NCI-H2171 (cell line): ENCODE data around the gene ZNF155.
A peak's percentile ranks its signal among the peaks of the same experiment; 100 is the strongest.
"Not testable (repeated sequence)": the region's sequence is repeated elsewhere in the genome, so short reads cannot be mapped to it uniquely, and the experiment has no call there.

Experiments
- DNase-seq: peaks from one replicate; lab custom pipeline; 2025; lab: John Stamatoyannopoulos, UW

ZNF155 gene

DNA sequence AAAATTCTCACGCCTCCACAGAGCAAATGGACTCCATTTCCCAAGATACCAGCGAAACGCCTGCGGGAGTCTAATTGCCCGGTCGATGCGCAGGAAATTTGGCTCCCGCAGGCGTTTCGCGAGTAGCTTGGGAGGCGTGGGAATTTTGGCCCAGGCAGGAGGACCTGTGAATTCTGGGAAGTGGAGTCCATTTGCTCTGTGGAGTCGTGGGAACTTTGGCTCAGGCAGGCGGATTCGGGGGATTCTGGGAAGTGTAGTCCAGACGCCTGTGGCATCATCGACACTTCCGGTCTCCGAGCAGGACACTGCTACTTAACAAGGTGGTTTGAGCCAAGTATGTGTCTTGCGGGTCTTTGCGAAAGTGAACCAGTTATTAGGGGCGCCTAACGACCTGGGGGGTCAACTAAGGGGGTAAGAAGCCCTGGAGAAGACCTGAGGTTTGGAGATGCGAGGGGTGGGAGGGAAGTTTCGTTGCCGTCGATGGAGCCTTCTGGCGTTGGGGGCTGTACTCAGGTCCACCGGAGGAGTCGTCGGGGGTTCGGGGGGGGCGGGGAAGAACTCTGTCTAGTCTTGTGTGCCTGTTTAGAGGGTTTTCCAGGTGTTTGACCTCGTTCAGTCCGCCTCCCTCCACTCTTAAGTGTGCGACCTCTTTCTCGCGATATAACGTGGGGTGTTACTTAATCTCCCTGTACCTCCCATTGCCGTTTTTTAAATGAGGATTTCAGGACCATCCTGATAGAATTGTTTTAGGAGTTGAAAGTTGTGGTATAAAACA lies at the start of gene ZNF155:
Gene ZNF155, plus strand, starts transcription at position 277 of the 775 bp plus-strand sequence. CDS start 4,356 bp downstream, outside the sequence.
- peak; percentile 96 for DNase-seq

GRCh38 chr19:43934985-43935708 lies 48.8 kb upstream of the ZNF155 start, which contains the start of gene ZNF45:
TSS of gene ZNF45 (minus strand) at chr19:43935282. CDS start at chr19:43922185, 13,097 bp downstream.
- DNase-seq, result peak; percentile 88

DNA sequence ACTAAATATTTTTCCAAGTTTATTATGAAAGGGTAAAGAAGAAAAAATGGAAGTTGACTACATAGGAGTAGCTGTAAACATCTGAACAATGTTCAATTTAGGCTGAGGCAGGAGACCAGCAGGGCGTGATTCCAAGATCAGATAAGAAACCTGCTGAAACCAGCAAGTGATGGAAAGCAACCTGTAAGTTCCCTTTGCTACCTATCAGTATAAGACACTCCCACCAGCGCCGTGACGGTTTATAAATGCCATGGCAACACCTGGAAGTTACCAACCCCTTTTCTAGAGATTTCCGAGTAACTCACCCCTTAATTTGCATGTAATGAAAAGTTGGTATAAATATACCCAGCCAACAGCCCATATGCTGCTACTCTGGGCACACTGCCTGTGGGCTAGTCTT lies 47.8 kb upstream of the ZNF155 start:
- no peak for DNase-seq

DNA sequence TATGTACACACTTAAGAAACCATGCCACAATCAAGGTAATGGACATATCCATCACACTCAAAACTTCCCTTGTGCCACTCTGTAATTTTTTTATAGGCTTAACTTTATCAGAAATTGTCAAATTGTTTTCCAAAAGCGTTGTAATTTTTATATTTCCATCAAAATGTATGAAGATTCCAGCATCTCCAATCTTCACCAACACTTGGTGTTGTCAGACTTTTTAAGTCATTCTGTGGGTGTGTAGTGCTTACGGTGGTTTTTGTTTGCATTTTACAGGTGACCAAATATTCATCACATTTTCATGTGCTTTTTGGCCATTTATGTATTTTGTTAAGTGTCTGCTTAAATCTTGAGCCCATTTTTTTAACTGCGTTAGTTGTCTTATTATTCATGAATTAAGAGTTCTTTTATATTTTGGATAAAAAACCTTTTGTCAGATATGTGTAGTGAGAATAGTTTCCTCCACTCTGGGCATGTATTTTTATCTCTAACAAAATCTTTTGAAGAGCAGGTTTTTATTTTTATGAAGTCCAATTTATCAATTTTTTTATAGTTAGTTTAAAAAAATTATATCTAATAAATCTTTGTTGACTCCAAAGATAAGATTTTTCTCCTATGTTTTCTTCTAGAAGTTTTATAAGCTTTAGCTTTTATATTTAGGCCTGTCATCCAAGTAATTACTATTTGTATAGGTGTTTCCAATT lies 44.3 kb upstream of the ZNF155 start:
- DNase-seq, result no peak

DNA sequence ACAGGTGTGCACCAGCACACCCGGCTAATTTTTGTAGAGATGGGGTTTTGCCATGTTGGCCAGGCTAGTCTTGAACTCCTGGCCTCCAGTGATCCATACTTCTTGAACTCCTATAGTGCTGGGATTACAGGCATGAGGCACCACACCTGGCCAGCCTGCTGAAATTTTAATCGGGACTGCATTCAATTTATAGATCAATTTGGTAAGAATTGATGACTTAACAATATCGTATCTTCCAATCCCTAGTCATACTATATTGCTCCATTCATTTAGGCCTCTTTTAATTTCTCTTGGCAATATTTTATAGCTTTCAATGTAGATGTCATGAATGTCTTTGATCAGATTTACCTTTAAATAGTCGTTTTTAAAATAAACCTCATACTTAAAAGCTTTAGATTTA lies 43.3 kb upstream of the ZNF155 start:
- DNase-seq, result no peak

DNA sequence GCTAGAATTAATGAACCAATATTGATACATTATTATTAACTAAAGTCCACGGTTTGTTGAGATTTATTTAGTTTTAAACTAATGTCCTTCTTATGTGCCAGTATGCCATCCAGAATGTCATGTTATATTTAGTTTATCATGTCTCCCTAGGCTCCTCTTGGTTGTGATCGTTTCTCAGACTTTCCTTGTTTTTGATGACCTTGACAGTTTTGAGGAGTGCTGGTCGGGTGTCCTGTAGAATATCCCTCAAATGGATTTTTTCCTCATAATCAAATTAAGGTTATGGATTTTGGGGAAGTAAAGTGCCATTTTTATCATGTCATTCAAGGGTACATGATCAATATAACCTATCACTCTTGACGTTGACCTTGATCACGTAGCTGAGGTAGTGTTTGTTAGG lies 42.8 kb upstream of the ZNF155 start:
- DNase-seq, result no peak

GRCh38 chr19:43947412-43947811 lies 36.6 kb upstream of the ZNF155 start:
- DNase-seq, result not testable (repeated sequence)

DNA sequence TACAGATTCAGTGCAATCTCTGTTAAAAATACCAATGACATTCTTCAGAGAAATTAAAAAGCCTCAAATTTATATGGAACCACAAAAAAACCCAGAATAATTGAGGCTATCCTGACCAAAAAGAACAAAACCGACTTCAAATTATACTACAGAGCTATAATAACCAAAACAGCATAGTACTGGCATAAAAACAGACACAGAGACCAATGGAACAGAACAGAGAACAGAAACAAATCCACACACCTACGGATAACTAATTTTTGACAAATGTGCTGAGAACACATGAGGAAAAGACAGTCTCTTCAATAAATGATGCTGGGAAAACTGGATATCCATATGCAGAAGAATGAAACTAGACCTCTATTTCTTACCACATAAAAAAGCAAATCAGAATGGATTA lies 34.2 kb upstream of the ZNF155 start:
- DNase-seq, result not testable (repeated sequence)

DNA sequence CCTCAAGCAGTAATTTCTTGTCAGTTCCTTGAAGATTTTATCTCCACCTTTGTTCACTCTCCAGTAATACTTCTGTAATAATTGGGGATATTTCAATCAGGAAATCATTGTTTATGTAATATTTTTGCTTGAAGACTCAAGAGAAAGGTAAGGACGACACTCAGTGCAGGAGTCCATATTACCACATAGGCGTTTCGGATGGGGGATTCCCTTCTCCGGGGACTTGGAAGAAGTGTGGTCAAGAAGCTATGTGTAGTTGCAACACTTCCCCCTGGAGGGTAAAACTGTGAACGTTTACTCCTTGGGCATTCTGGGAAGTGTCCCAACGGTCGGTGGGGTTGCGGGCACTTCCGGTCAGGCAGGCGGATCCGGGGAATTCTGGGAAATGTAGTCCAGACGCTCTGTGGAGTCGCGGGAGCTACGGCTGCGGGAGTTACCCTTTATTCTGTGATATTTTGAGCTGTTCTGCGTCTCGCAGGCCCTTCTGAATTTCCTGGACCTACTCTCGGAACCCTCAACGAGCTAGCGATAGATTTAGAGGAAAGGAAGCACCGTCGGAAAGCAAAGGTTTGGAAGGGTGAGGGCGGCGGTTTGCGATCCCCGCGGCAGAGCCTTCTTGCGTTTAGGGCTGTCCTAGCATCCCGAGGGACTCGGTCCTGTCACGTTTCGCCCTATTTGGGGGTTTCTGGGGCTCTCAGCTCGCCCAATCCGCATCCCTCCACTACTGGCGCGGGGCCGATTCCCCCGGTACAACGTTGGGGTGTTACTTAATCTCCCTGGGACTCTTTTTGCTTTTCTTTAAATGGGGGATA lies 32.9 kb upstream of the ZNF155 start, which contains the start of gene ZNF221:
Gene ZNF221, plus strand, starts transcription at position 395 of the 812 bp plus-strand sequence. CDS start 11,499 bp downstream, outside the sequence.
- DNase-seq, result peak; percentile 75

DNA sequence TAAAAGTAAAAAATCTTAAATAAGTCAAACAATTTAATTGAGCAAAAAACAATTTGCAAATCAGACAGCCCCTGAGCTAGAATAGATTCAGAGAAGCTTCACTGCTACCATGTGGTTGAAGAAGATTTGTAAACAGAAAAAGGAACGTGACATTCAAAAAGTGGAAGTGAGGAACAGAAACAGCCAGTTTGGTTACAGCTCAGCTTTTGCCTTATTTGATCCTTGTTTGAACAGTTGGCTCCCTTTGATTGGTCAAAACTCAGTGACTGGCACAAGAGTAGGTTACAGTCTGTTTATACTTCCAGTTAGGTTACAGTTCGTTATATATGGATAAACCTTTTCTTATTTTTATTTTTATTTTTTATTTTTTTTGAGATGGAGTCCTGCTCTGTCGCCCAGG lies 27.2 kb upstream of the ZNF155 start:
- DNase-seq, result no peak

DNA sequence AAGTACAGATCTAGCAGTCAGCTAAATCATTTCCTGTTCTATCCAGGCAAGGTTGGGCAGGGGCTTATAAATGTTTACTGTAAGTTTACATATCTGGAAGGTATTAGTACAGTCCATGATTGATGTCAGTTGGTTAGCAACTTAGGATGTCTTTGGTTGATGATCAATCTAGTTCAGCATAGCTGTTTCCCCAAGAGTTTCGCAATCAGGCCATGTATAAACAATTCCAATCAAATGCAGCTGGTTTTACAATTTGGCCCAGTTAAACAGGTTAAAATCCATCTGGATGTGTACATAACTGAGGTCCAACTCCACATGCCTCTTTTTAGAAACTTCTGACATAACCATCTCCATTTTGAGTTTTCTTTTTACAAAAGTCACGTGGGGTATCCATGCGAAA lies 26.1 kb upstream of the ZNF155 start:
- DNase-seq, result no peak

GRCh38 chr19:43960411-43960810 lies 23.6 kb upstream of the ZNF155 start:
- DNase-seq, result no peak

GRCh38 chr19:43966079-43966694 lies 17.8 kb upstream of the ZNF155 start:
- DNase-seq, result no peak

- DNase-seq, result no peak
Observed at GRCh38 chr19:43976732-43977131, 7.3 kb upstream of the ZNF155 start.

DNA sequence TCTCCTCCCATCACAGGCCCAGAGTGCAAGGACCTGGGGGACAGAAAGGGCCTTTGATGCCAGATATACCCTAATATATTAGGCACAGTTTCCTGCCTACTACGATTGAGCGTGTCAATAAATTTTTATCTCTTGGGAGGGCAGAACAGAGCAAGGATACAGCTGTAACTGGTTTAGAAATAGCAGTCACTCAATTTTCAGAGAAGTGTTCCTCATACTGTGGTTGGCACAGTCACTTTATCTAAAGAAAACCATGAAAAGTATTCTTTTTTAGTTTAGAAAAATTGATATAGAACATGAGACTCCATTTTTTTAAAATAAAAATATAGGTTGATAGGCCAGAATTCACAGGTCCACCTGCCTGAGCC lies 460 bp upstream of the ZNF155 start:
- no peak for DNase-seq

GRCh38 chr19:43984687-43985000 lies 656 bp downstream of the ZNF155 start:
- DNase-seq, result no peak

- no peak for DNase-seq
Observed at GRCh38 chr19:43997631-43998290, 13.8 kb downstream of the ZNF155 start.

DNA sequence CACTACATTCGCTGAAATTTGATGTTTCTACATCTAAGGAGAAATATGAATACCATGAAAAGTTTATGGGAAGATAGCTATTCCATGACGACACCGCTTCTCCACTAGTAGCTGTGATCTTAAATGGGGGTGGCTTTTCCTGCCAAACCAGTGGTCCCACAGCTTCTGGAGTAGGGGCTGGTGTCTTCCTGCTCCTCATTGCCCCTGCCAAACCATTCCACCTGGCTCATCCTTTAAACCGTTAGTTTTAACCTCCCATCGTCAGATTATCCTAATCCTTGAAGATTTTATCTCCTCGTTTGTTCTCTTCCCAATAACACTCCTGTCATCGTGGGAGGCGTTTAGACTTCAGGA lies 18.2 kb downstream of the ZNF155 start:
- no peak for DNase-seq

DNA sequence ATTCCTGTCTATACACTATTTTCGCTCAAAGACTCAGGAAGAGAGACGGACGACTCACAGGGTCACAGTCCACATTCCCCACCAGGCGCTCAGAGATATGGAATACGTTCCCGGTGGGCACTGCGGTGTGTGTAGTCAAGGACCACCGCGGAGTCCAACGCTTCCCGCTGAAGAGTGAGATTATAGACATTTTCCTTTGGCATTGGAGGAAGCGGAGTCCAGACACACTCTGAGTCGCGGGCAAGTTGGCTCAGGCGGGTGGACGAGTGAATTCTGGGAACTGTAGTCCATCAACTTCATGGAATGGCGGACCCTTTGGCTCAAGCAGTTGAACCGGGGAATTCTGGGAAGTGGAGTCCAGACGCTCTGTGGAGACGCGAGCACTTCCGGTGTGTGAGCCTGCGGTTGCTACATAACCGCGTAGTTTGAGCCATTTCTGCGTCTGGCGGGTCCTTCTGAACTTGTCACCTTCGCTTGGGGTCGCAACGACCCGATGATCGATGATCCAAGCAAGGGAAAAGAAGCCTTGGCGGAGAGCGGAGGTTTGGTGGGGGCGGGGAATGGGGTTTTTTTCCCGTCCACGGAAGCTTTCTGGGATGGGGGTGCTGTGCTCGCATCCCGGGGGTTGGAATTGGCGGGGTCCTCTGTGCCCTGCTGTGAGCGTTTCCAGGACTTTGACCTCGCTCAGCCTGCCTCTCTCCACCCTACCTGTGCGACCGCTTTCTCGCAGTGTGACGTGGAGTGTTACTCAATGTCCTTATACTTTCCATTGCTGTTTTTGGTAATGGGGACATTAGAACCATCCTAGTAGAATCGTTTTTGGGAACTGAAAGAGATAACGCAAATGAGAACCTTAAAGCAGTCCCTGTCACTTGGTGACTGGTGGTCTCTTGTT lies 18.8 kb downstream of the ZNF155 start, which contains the start of gene ZNF230:
Gene ZNF230, plus strand, starts transcription at position 392 of the 895 bp plus-strand sequence. CDS start 4,122 bp downstream, outside the sequence.
- peak; percentile 92 for DNase-seq
